DOHH2 (cell line): ENCODE measurements around the gene PEPD.

Source experiments
- CTCF ChIP-seq: fragments of 200-600 bp; sonication (generic); IDR thresholded peaks from one replicate; pipeline ENCODE4 v1.5.1; 2014; ENCODE audit warnings: antibody characterized with exemption, mild to moderate bottlenecking, low read depth, low read length; ENCODE audit not compliant: poor library complexity, severe bottlenecking
- EZH2phosphoT487 ChIP-seq: fragments of 200-600 bp; sonication (generic); IDR thresholded peaks from 2 replicates; pipeline ENCODE4 v1.6.1; 2017; ENCODE audit warnings: borderline replicate concordance, mild to moderate bottlenecking, antibody characterized with exemption, low read length, moderate library complexity, mixed read lengths

GRCh38 chr19:33411621-33412180, 109.9 kb downstream of the PEPD start:
- TF ChIP-seq CTCF, result no peak
- TF ChIP-seq EZH2phosphoT487, result no peak
